ENCODE measurements around the gene PCDHGB5. TPM values are rescaled to one million over a fixed set of nuclear protein-coding genes. Genes with fewer than 3 reads are reported as not detected.
A peak's percentile ranks its signal among the peaks of the same experiment; 100 is the strongest.
"Not testable (repeated sequence)": the region's sequence is repeated elsewhere in the genome, so short reads cannot be mapped to it uniquely, and the experiment has no call there.

PCDHGB5 gene
- total and polyA plus RNA-seq, 2 experiments from 2014 or later, result 1.2 TPM; not detected in 1

DNA sequence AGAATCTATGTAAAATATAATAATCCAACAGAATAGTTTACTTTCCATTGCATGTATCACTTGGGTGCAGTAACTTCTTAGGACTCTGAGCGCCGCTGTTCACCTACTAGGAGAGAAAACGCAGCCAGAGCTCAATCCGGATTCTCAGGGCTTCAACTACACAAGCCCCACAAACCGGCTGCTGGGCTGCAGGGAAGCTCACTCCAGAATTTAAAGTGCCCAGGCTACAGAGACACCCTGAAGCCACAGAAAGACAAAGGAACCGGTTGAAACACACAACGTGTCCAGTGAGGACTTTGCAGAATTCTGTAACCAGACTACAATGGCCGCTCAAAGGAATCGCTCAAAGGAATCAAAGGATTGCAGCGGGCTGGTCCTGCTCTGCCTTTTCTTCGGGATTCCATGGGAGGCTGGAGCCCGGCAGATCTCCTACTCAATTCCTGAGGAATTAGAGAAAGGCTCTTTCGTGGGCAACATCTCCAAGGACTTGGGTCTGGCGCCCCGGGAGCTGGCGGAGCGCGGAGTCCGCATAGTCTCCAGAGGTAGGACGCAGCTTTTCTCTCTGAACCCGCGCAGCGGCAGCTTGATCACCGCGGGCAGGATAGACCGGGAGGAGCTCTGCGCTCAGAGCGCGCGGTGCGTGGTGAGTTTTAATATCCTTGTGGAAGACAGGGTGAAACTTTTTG is 15.2 kb downstream of the PCDHGB5 start, which contains the start of gene PCDHGA10:
Gene PCDHGA10 (plus strand): TSS at position 134 of the 686 bp plus-strand sequence. CDS start 189 bp downstream, at position 323.
- DNase-seq (ENCODE audit: low read depth in 1 of 2, low spot score in 1 of 2), result peak; percentile 77
- Histone ChIP-seq H3K9me3 (ENCODE audit: low read depth) (peaks cover 8% of the 10 kb centered on the region), H3K27me3 (no peaks in the 10 kb centered on the region), H3K4me1 (ENCODE audit: low read depth) (peaks cover 4% of the 10 kb centered on the region), H3K4me3 (peak within 1 kb of the TSS; percentile 56), H3K27ac (peak within 1 kb of the TSS; percentile 78), H3K36me3 (no peaks in the 10 kb centered on the region)
- TF ChIP-seq CTCF (IDR thresholded peaks at IDR 0.05; ENCODE audit: low read depth, low read length), result peak; percentile 74

DNA sequence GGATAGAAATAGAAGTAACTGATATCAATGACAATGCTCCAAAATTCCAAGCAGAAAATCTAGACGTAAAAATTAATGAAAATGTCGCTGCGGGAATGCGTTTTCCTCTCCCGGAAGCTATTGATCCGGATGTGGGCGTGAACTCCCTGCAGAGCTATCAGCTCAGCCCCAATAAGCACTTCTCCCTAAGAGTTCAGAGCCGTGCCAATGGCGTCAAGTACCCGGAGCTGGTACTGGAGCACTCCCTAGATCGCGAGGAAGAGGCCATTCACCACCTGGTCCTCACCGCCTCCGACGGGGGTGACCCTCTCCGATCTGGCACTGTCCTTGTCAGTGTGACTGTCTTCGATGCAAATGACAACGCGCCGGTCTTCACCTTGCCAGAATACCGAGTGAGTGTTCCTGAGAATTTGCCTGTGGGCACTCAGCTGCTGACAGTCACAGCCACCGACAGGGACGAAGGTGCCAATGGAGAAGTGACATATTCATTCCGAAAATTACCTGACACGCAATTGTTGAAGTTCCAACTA is 15.9 kb downstream of the PCDHGB5 start:
- Histone ChIP-seq H3K4me3 (peak overlapping the region; percentile 56), H3K9me3 (ENCODE audit: low read depth) (peaks cover 12% of the 10 kb centered on the region), H3K4me1 (ENCODE audit: low read depth) (peaks cover 4% of the 10 kb centered on the region), H3K27me3 (no peaks in the 10 kb centered on the region), H3K36me3 (no peaks in the 10 kb centered on the region), H3K27ac (no peak overlapping the region)
- DNase-seq (ENCODE audit: low read depth in 1 of 2, low spot score in 1 of 2), result no peak
- TF ChIP-seq CTCF (IDR thresholded peaks at IDR 0.05; ENCODE audit: low read depth, low read length), result no peak

DNA sequence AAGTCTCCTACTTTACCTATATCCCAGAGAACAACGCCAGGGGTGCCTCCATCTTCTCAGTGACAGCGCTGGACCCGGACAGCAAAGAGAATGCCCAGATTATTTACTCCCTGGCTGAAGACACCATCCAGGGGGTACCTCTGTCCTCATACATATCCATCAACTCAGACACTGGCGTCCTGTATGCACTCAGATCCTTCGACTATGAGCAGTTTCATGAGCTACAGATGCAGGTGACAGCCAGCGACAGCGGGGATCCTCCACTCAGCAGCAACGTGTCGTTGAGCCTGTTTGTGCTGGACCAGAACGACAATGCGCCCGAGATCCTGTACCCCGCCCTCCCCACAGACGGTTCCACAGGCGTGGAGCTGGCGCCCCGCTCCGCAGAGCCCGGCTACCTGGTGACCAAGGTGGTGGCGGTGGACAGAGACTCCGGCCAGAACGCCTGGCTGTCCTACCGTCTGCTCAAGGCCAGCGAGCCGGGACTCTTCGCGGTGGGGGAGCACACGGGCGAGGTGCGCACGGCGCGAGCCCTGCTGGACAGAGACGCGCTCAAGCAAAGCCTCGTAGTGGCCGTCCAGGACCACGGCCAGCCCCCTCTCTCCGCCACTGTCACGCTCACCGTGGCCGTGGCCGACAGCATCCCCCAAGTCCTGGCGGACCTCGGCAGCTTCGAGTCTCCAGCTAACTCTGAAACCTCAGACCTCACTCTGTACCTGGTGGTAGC is 17.0 kb downstream of the PCDHGB5 start:
- H3K27ac ChIP-seq; H3K4me1 ChIP-seq (ENCODE audit: low read depth); H3K4me3 ChIP-seq; H3K36me3 ChIP-seq; DNase-seq (ENCODE audit: low read depth in 1 of 2, low spot score in 1 of 2); H3K27me3 ChIP-seq: not testable (repeated sequence)
- peaks cover 16% of the 10 kb centered on the region for H3K9me3 ChIP-seq (ENCODE audit: low read depth)

GRCh38 chr5:141415275-141415618 is 17.5 kb downstream of the PCDHGB5 start:
- peaks cover 16% of the 10 kb centered on the region for H3K9me3 ChIP-seq (ENCODE audit: low read depth)
- not testable (repeated sequence) for H3K27ac ChIP-seq; H3K4me1 ChIP-seq (ENCODE audit: low read depth); DNase-seq (ENCODE audit: low read depth in 1 of 2, low spot score in 1 of 2); H3K27me3 ChIP-seq; H3K36me3 ChIP-seq; H3K4me3 ChIP-seq

DNA sequence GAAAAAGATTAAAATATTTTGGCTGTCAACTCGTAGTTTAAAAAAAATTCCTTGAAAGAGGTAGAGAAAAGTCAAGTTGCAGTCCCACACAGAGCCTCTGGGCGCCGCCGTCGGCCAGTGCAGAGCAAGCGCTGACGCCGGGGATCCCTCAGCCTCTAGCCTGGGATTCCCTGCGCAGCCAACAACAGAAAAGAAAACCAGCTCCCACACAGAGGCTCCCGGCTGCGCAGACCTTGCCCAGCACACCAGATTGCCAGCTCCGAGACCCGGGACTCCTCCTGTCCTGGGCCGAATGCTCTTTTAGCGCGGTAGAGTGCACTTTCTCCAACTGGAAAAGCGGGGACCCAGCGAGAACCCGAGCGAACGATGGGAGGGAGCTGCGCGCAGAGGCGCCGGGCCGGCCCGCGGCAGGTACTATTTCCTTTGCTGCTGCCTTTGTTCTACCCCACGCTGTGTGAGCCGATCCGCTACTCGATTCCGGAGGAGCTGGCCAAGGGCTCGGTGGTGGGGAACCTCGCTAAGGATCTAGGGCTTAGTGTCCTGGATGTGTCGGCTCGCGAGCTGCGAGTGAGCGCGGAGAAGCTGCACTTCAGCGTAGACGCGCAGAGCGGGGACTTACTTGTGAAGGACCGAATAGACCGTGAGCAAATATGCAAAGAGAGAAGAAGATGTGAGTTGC is 19.9 kb downstream of the PCDHGB5 start, which contains the start of gene PCDHGB7:
Gene PCDHGB7 (plus strand): TSS at position 184 of the 679 bp plus-strand sequence. CDS start 183 bp downstream, at position 367.
- DNase-seq (ENCODE audit: low read depth in 1 of 2, low spot score in 1 of 2), result peak; percentile 78 to 88
- peak within 1 kb of the TSS; percentile 69 for H3K27ac ChIP-seq
- H3K9me3 ChIP-seq (ENCODE audit: low read depth), result peaks cover 22% of the 10 kb centered on the region
- not testable (repeated sequence) for H3K4me1 ChIP-seq (ENCODE audit: low read depth); H3K27me3 ChIP-seq; H3K36me3 ChIP-seq
- peak within 1 kb of the TSS; percentile 35 for H3K4me3 ChIP-seq
- TF ChIP-seq CTCF (IDR thresholded peaks at IDR 0.05; ENCODE audit: low read depth, low read length), result peak; percentile 77

- H3K4me1 ChIP-seq (ENCODE audit: low read depth), result no peaks in the 10 kb centered on the region
- DNase-seq (ENCODE audit: low read depth in 1 of 2, low spot score in 1 of 2), result no peak
- no peaks in the 10 kb centered on the region for H3K27me3 ChIP-seq
- no peak for TF ChIP-seq CTCF (IDR thresholded peaks at IDR 0.05; ENCODE audit: low read depth, low read length)
- H3K4me3 ChIP-seq, result no peak overlapping the region
- H3K27ac ChIP-seq, result no peak overlapping the region
- peaks cover 6% of the 10 kb centered on the region for H3K36me3 ChIP-seq
- peaks cover 23% of the 10 kb centered on the region for H3K9me3 ChIP-seq (ENCODE audit: low read depth)
Measured at GRCh38 chr5:141419074-141419880, 21.5 kb downstream of the PCDHGB5 start.
